ENCODE data around the gene RNF144B.
A peak's percentile ranks its signal among the peaks of the same experiment; 100 is the strongest.

RNF144B gene

GRCh38 chr6:18492972-18493371 is 105.8 kb downstream of the RNF144B start:
- DNase-seq = no peak

DNA sequence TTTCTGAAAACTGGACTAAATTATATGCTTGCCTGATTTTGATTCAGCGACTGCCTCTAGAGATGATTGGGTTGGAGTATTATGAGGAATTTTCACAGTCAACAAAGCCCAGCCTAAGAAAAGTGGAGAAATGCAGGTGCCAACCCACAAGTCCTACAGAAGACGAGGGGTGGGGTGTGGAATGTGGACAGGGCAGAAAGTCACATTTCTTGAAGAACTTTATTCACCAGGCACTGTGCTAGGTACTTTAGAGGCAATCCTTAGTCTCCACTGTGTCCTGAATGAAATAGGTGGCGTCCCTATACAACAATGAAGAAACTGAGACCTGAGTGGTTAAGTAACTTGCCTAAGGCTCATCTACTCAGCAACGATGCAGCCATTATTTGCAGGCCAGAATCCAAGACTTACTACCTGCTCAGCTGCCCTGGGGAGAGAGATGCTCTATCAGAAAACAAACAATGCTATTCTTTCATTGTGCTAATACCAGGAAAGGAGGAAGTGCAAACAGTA is 106.3 kb downstream of the RNF144B start:
- DNase-seq = no peak

- no peak for DNase-seq
These were observed 106.8 kb downstream of the RNF144B start for GRCh38 chr6:18493925-18494324.

GRCh38 chr6:18495236-18495635 is 108.1 kb downstream of the RNF144B start:
- no peak for DNase-seq

GRCh38 chr6:18496462-18496861 is 109.3 kb downstream of the RNF144B start:
- no peak for DNase-seq

DNA sequence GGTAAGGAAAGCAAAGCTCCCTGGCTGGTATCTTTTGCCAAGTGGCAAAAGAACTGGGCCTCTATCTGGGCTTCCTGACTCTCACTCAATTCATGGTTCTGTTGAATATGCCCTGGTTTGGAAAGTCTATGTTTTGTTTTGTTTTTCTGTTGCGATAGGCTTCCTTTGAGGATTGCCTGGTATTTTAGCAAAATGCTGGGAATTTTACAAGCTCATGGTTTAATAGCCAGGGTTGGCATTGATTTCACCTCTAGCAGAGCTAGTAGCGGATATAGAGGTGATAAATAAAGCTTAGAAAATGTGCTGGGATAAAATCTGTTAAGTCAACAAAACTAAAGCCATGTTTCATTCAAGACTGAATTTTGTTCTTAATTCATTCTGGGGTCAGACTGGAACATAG is 109.9 kb downstream of the RNF144B start:
- no peak for DNase-seq

GRCh38 chr6:18498408-18498807 is 111.3 kb downstream of the RNF144B start:
- DNase-seq = no peak

- DNase-seq = no peak
These were observed 113.9 kb downstream of the RNF144B start for GRCh38 chr6:18500921-18501662.

GRCh38 chr6:18501663-18502013 is 114.5 kb downstream of the RNF144B start:
- DNase-seq = no peak

DNA sequence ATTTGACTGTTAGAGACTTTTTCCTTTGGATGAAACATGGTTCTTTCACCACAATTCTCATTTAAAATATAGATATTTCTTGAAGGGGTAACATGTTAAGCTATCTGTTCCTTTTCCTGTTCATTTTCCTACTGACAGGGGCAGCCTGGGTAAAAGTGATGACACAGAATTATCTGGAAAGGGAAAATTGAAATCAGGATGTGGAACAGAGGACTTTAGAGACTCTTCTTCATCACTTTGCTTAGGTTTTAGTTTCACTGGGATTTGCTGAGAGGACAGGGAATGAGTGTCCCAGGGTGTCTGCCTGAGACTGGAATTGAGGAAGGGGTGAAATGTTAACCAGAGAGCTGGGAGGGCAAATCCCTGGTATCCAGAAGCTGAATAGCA is 116.0 kb downstream of the RNF144B start:
- no peak for DNase-seq

GRCh38 chr6:18503593-18504231 is 116.6 kb downstream of the RNF144B start:
- peak; percentile 64 for DNase-seq

DNA sequence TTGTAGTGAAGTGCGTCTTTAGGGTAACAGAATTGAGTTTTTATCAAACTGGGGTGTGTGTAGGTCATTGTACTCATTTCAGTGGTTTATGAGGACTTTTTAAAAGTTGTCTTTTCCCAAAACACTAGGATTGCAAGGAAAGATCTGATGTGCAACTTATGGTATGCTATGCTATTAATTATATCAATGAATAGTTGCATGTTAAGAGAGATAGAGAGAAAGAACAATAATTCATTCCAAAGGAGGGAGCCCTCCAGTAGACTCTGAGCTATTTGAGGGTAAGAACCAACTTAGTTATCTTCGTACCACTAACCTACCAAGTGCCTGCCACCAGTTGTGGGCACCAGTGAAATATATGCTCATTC is 117.1 kb downstream of the RNF144B start:
- no peak for DNase-seq

- DNase-seq = no peak
These were observed 119.3 kb downstream of the RNF144B start for GRCh38 chr6:18506382-18507017.

GRCh38 chr6:18507018-18507415 is 119.9 kb downstream of the RNF144B start:
- peak; percentile 35 for DNase-seq

GRCh38 chr6:18507561-18507960 is 120.4 kb downstream of the RNF144B start:
- DNase-seq = no peak

DNA sequence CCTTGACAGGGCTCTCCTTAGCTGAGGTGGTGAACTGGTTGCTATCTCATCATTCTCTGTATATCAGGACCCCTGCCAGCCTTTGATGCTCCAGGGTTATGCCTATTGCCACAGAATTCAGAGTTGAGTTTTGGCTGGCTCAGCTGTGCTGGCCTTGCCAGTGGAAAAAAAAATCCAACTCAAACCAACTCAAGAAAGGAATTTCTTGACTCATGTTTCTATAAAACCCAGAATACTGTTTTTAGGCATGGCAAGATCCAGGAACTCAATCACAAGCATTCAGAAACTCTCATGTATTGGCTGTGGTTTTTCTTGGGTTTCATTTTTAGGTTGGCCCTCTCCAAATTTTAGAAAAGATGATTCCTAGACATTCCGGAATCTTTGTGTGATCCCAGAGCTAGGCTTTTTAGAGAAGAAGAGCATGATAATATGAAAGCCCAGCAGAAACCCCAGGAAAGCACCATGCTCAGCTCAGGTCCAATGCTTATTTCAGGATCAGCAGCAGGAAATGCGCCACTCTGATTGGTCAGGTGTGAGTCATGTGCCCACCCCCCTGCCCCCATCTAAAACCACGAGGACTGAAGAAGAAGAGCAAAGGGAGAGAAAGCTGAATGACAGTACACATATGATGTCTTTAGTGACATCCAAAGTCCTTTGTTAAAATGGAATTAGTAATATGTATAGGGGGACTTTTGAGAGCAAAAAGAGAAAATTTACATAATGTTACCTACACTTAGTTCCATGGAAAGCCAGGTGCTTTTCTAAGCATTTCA is 122.9 kb downstream of the RNF144B start:
- no peak for DNase-seq

DNA sequence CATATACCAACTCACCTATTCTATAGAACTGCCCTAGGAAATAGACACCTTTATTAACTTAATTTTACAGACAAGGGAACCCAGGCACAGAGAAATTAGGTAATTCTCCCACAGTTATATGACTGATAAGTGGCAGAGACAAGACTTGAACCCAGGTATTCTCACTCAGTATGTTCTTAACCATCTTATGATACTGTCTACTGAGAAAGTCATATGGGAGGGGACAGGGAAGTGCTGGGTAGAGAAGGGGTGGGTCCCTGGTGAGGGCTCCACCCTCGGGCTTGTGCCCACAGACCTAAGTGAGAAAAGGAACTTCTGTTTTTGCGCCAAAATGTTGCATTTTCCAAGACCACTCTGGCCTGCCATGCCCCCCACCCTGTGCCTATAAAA is 123.5 kb downstream of the RNF144B start:
- no peak for DNase-seq

GRCh38 chr6:18511211-18511610 is 124.1 kb downstream of the RNF144B start:
- DNase-seq = no peak

DNA sequence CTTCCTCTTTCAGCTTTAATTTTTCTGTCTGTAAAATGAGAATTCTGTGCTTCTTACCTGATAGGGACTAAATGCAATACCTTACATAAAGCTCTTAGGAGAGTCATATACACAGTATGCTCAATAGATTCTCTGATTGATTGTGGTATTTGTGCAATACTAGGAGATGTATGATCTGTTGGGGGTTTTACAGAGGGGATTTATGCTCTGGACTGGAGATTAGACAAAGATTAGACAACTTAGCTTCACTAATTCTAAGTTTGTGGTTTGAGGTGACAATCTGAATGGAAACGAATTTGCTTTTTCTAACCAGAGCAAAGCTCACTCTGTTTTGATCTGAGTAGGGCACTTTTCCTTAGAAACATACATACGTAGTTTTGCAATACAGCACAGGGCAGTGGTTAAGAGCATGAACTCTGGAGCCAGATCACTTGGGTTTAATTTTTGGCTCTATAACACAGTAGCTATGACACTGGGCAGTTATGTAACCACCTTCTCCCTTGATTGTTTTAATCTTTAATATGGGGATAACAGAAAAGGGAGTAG is 126.2 kb downstream of the RNF144B start:
- DNase-seq = no peak

DNA sequence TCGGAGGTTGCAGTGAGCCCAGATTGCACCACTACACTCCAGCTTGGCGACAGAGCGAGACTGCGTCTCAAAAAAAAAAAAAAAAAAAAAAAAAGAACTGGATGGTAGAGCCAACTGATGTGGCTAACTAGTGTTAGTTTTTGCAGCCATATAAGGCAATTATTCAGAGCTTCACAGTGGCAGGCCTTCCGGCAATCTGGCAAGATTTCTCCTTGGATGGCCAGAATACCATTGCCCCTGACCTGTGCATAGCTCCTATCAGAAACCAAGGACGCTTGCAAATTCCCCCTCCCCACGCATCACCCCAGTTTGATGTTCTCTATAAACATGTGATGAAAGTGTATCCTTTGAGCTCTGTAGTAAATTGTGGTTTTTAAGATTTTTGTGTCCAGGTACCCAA is 127.0 kb downstream of the RNF144B start:
- no peak for DNase-seq

GRCh38 chr6:18515767-18516166 is 128.6 kb downstream of the RNF144B start:
- no peak for DNase-seq
